GM21619 (cell line): ENCODE measurements around the gene TMEM60.

ENCODE experiments used
- ATAC-seq: cut with Tn5 transposase; IDR thresholded peaks from one replicate; pipeline ENCODE4 v1.9.1; 2021; ENCODE audit not compliant: unreplicated experiment

TMEM60 gene

DNA sequence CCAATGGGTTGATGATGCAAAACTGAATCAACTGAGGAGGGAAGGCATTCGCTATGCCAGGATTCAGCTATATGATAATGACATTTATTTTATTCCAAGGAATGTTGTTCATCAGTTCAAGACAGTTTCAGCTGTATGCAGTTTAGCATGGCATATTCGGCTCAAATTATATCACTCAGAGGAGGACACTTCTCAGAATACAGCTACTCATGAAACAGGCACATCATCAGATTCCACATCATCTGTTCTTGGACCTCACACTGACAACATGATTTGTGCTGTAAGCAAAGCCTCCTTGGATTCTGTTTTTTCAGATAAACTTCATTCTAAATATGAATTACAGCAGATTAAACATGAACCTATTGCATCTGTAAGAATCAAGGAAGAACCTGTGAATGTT is 19.7 kb downstream of the TMEM60 start:
- no peak for ATAC-seq

DNA sequence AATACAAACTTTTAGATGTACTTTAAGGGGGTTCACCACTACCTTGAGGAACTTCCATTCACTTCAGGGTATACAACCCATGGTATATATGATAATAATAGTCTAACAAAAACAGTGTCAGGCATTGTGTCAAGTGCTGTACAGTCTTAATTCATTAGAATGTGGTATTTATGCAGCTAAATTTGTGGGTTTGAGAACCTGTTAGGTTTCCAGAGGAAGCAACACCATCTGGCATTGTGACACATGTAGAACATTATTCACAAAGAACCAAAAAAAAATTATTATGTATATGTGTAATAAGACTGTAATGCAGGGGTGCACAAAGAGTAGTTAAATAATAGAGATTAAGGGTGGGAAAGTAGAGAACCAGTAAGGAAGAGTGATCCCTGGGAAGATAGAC is 26.3 kb downstream of the TMEM60 start:
- ATAC-seq: no peak

DNA sequence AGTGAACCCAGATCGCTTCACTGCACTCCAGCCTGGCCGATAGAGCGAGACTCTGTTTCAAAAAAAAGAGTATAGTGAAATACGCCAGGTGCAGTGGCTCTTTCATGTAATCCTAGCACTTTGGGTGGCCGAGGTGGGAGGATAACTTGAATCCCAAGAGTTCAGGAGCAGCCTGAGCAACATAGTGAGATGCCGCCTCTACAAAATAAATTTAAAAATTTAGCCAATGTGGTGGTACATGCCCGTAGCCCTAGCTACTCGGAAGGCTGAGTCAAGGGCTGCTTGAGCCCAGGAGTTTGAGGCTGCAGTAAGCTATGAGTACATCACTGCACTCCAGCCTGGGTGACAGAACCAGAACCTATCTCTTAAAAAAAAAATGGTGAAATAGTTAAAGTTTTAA is 27.9 kb downstream of the TMEM60 start:
- ATAC-seq: no peak

DNA sequence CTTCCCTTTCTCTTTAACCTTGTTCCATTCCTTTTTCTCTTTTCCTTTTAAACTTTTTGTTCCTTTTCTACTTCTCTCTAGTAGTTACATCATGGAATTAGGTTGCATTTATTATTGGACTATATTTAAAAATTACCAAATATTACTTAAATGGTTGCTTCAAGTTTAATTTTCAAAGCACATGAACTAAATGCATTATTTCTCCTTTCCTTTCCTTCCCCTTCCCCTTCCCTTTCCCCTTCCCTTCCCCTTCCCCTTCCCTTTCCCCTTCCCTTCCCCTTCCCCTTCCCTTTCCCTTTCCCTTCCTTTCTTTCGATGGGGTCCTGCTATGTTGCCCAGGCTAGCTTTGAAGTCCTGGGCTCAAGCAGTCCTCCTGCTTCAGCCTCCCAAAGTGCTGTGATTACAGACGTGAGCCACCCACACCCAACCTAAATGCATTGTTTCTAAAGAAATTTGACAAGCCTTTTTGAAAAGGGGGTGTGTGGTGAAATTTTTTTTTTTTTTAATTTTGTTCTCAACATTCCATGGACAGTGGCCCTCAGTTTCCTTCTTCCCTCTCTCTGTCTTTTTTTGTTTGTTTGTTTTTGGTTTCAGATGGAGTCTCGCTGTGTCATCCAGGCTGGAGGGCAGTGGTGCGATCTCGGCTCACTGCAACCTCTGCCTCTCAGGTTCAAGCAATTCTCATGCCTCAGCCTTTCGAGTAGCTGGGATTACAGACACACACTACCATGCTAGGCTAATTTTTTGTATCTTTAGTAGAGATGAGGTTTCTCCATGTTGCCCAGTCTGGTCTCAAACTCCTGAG is 31.2 kb downstream of the TMEM60 start:
- no peak for ATAC-seq

DNA sequence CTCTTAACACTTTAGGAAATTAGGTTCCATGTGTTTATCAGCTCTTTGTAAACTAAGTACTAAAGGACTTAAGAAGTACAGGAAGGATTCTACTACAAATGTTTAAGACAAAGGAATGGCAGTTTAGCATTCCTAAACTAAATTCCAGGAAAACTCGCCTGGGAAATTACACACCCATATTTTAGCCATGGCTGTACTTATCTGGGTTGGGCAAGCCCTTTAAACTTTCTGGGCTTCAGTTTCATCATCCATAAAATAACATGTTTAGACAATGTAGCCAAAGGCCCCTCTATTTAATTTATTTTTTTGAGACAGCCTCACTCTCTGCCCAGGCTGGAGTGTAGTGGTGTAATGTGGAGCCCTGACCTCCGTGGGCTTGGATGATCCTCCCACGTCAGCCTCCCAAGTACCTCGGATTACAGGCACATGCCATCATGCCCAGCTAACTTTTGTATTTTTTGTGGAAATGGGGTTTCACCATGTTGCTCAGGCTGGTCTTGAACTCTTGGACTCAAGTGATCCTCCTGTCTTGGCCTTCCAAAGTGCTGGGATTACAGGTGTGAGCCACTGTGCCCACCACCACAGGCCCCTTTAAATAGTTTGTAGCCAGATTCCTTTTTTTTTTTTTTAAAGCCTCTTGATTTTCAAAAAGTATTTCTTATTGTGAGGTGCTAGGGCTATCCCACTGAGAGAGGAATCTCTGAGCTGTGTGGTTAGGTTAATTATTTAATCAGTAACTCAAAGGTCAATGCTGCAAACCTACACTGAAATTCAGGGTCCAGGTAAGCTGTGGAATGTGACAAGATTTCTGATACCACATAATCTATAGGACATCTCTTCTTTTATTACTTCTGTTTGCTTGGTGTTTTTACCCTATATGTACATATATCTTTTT is 32.1 kb downstream of the TMEM60 start:
- ATAC-seq: no peak

DNA sequence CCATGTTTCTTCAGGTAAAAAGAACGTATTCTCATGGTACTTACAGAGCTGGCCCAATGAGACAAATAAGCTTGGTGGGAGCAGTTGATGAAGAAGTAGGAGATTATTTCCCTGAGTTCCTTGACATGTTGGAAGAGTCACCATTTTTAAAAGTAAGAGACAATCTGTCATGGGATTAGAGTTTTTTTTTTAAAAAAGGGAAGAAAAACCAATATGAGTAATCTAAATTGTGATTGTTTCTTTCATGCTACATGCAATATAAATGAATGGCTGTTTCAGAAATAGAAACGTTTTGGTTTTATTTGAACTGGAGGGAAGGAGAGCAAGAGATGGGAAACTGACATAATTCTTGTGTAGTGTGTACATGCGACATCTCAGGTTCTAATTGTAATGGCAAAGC is 32.8 kb downstream of the TMEM60 start:
- ATAC-seq: no peak

DNA sequence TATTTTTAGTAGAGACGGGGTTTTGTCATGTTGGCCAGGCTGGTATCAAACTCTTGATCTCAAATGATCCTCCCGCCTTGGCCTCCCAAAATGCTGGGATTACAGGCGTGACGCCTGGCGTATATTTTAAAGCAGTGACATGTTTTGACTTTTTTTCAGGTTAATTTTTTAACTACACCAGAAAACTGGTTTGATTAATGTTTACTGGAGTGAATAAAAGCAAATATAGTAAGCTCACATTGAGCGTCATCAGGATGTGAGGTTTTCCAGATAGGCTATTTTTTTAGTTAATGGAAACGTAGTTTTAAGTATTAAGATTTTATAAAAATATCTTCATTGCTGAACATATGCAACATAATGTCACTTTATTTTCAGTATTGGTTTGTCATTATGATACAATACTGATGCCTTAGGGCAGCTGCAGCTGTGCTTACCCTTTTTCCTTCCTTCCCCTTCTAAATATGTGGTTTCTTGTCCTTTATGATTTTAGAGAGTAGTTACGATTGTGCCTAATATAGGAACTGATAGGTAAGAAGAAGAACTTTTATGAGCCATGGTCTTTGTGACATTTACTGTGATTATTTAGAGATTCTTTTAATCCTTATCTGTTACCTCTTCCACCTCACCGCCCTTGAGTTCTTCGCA is 37.3 kb downstream of the TMEM60 start:
- ATAC-seq: no peak

DNA sequence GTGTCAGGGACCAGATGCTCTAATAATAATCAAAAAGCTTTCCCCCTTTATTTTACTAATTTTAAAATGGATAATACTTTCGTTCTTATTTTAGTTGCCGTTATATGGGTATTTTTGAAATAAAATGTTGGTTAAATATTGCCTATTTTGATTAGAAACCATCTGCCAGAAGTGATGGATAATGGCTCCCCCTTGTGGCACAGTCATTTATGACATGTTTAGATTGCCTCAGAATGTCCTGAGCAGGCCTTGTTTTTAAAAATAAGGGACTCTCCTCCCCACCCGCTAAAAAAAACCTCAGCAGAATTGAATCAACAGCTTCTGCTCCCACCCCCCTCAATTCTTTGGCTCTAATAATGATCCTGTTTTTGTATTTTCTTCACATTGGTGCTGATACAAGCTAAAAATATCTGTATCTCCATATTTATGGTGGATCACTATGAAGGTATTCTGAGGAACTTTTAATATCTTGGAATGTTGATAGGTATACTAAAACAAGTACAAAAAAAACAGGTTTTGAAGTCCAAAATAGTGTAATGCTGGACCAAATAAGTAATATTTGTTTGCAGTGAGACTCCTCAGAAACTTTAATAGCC is 38.8 kb downstream of the TMEM60 start:
- ATAC-seq: no peak

DNA sequence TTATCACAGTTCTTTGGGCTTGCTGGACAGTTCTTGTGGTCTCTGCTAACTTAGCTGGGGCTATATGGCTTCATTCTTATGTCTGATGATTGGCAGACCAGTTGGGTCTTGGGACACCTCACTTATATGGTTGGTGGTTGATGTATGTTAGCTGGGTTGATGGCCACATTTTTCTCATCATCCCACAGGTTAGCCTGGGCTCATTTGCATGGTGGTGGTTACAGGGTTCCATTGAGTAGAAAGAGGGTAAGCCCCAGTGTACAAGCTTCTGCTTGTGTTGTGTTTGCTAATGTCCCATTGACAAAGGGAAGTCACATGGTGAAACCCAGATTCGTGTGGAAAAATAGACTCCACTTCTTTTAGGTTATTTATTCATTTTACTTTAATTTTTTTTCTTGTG is 40.6 kb downstream of the TMEM60 start:
- peak; percentile 91 for ATAC-seq

DNA sequence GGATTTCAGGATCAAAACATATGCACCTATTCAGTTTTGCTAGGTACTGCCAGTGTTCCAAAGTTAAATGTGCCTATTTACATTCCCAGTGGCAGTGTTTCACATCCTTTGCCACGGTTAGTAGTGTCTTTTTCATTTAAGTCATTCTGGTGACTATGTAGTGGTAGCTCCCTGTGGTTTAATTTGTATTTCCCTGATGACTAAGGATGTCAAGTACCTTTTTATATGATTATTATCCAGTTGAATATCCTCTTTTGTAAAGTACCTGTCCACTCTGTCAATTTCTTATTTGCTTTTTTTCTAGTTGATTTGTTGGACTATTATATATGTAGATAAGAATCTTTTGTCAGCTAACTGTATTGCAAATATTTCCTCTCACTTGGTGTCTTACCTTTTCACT is 45.1 kb downstream of the TMEM60 start:
- no peak for ATAC-seq

DNA sequence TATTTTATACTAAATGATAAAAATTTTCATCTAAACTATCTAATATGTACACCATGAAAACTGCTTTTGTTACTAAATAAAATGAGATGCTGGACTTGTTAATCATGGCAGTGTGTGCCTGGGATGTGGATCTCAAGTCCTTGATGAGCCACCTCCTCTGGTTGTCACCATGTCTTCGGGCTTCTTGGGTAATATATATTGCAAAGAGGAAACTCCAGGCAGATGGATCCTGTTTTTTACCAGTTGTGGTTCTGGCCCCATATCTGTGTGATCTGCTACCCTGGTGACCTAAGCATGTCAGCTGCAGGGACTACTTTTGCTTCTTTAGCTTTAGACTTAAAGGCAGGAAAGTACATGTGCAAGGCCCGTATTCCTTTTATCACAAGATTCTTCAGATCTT is 46.2 kb downstream of the TMEM60 start:
- ATAC-seq: no peak

DNA sequence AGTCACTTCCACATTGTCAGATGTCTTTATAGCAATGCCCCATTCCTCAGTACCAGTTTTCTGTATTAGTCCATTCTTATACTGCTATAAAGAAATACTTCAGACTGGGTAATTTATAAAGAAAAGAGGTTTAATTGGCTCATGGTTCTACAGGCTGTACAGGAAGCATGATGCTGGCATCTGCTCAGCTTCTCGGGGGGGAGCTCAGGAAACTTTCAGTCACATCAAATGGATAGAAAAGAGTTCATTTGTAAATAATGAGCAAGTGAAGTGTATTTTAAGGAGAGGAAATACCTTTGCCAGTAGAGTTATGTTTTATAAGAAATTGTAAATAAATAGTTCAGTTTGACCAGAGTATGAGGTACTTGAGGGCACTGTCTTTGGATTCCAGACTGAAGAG is 50.5 kb downstream of the TMEM60 start:
- no peak for ATAC-seq

DNA sequence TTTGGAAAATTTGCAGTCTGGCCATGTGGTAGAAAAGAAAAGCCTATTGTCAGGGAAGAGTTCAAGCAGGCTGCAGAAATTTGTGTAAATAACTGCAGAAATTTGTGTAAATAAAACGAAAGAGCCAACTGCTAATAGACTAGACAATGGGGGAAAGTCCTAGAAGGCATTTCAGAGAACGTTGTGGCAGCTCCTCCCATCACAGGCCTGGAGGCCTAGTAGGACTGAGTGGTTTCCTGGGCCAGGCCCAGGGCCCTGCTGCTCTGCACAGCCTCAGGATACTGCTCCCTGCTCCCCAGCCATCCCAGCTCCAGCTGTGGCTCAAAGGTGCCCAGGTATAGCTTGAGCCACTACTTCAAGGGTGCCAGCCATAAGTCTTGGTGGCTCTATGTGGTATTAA is 51.1 kb downstream of the TMEM60 start:
- ATAC-seq: no peak

DNA sequence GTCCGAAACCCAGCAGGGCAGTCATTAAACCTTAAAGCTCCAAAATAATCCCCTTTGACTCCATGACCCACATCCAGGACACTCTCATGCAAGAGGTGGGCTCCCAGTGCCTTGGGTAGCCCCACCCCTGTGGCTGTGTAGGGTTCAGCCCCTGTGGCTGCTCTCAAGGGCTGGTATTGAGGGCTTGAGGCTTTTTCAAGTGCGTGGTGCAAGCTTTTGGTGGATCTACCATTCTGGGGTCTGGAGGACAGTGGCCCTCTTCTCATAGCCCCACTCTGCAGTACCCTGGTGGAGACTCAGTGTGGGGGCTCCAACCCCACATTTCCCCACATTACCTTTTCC is 51.4 kb downstream of the TMEM60 start:
- no peak for ATAC-seq

DNA sequence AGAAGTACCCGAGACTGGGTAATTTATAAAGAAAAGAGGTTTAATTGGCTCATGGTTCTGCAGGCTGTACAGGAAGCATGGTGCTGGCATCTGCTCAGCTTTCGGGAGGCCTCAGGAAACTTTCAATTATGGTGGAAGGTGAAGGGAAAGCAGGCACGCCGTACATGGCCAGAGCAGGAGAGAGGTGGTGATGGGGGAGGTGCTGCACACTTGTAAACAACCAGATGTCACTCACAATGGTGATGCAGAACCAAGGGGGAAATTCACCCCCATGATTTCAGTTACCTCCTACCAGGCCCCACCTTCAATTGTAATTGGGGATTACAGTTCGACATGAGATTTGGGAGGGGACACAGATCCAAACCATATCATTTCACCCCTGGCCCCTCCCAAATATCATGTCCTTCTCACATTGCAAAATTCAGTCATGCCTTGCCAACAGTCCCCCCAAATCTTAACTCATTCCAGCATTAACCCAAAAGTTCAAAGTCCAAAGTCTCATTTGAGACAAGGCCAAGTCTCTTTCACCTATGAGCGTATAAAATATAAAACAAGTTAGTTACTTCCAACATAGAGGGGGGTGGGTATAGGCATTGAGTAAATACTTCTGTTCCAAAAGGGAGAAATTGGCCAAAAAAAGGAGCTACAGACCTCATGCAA is 51.9 kb downstream of the TMEM60 start:
- no peak for ATAC-seq

DNA sequence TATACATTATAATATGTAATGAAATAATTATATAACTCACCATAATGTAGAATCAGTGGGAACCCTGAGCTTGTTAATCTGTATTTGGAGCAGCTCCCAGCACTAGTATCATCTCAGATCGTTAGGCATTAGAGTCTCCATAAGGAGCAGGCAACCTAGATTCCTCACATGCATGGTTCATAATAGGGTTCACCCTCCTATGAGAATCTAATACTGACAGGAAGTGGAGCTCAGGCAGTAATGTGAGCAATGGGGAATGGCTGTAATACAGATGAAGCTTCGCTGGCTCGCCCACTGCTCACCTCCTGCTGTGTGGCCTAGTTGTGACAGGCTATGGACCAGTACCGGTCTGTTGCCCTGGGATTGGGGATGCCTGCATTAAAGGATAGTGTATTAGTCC is 52.5 kb downstream of the TMEM60 start:
- ATAC-seq: no peak
